ENCODE measurements around the gene ADORA2A. TPM values are rescaled to one million over a fixed set of nuclear protein-coding genes. Genes with fewer than 3 reads are reported as not detected.

The ADORA2A gene
- total RNA-seq, 4 donors from 2014 or later, result 0.39 to 8.4 (median 1.3) TPM

GRCh38 chr22:24400034-24400725, 27.2 kb upstream of the ADORA2A start:
- WGBS, 2 donors, result 73 to 75% methylated on average over 8 of the region's 8 CpGs
- TF ChIP-seq POLR2A (IDR thresholded peaks at IDR 0.05), result no peak
- no peak overlapping the region for H3K4me3 ChIP-seq (ENCODE audit: low read depth, poor library complexity, severe bottlenecking)
- intact Hi-C loops (cut with DNase I; ENCODE audit: low total_unique reads), result no loop called here
- no peak for DNase-seq (ENCODE audit: low spot score in 2 of 2)

GRCh38 chr22:24400726-24401596, 26.4 kb upstream of the ADORA2A start:
- DNase-seq (ENCODE audit: low spot score in 2 of 2), result no peak
- H3K4me3 ChIP-seq (ENCODE audit: low read depth, poor library complexity, severe bottlenecking), result no peak overlapping the region
- WGBS, 2 donors, result 60 to 67% methylated on average over 9 of the region's 9 CpGs
- TF ChIP-seq POLR2A (IDR thresholded peaks at IDR 0.05) (no peak), CTCF (IDR thresholded peaks at IDR 0.05) (no peak)
- intact Hi-C loops (cut with DNase I; ENCODE audit: low total_unique reads), result no loop called here

GRCh38 chr22:24401931-24402367, 25.4 kb upstream of the ADORA2A start:
- TF ChIP-seq CTCF (IDR thresholded peaks at IDR 0.05), result no peak
- intact Hi-C loops (cut with DNase I; ENCODE audit: low total_unique reads), result no loop called here
- no peak for DNase-seq (ENCODE audit: low spot score in 2 of 2)
- H3K4me3 ChIP-seq (ENCODE audit: low read depth, poor library complexity, severe bottlenecking), result no peak overlapping the region
- 67 to 74% methylated on average over 5 of the region's 5 CpGs for WGBS, 2 donors

GRCh38 chr22:24402460-24403192, 24.8 kb upstream of the ADORA2A start:
- DNase-seq (ENCODE audit: low spot score in 2 of 2), result peak; percentile 87 to 92

GRCh38 chr22:24403346-24403745, 24.1 kb upstream of the ADORA2A start:
- 94 to 95% methylated on average over 3 of the region's 3 CpGs for WGBS, 2 donors
- no peak for TF ChIP-seq CTCF (IDR thresholded peaks at IDR 0.05)
- no peak for TF ChIP-seq POLR2A (IDR thresholded peaks at IDR 0.05)
- intact Hi-C loops (cut with DNase I; ENCODE audit: low total_unique reads), result no loop called here
- no peak for DNase-seq (ENCODE audit: low spot score in 2 of 2)
- H3K4me3 ChIP-seq (ENCODE audit: low read depth, poor library complexity, severe bottlenecking), result no peak overlapping the region

More at GRCh38 chr22:24402460-24403192, 24.8 kb upstream of the ADORA2A start:
- TF ChIP-seq POLR2A (IDR thresholded peaks at IDR 0.05) (no peak), CTCF (IDR thresholded peaks at IDR 0.05) (no peak)
- intact Hi-C loops (cut with DNase I; ENCODE audit: low total_unique reads), result no loop called here
- 15% methylated on average over 3 of the region's 3 CpGs for WGBS, 2 donors
- H3K4me3 ChIP-seq (ENCODE audit: low read depth, poor library complexity, severe bottlenecking), result no peak overlapping the region

All from lower leg skin (tissue), 4 donors.